Colonic mucosa (tissue), 4 donors: ENCODE results near the gene PRRG4. TPM values are rescaled to one million over a fixed set of nuclear protein-coding genes. Genes with fewer than 3 reads are reported as not detected.
A peak's percentile ranks its signal among the peaks of the same experiment; 100 is the strongest.

Experiments
- DNase-seq: peaks from one replicate; pipeline ENCODE4 v3.0.0-alpha.2; 2020
- H3K27ac ChIP-seq: fragments of 200-600 bp; one replicate; pipeline ENCODE4 v1.8.0; 2021
- H3K27me3 ChIP-seq: fragments of 200-600 bp; one replicate; pipeline ENCODE4 v1.8.0; 2021
- H3K36me3 ChIP-seq: fragments of 200-600 bp; one replicate; pipeline ENCODE4 v1.8.0; 2021
- H3K4me1 ChIP-seq: fragments of 200-600 bp; one replicate; pipeline ENCODE4 v1.8.0; 2021; ENCODE audit warnings: mild to moderate bottlenecking
- H3K4me3 ChIP-seq: fragments of 200-600 bp; one replicate; pipeline ENCODE4 v1.8.0; 2021
- H3K9ac ChIP-seq, 2 donors: one replicate each; pipeline ENCODE4 v1.7.0; 2013; ENCODE audit warnings: control low read depth in 2 of 2, low read depth in 2 of 2, low read length in 2 of 2
- H3K9me3 ChIP-seq: fragments of 200-600 bp; one replicate; pipeline ENCODE4 v1.8.0; 2021
- intact Hi-C: fragments of 100-400 bp; cut with DNase I; formaldehyde crosslinking; loops from one replicate; pipeline ENCODE4 v1.14.1; 2022
- total RNA-seq, 2 donors: library from RNA; stranded (reverse); fragmentation: NEBNext Ultra II Directional in 1 of 2; extraction: Animal tissue kit (Norgen Biotek cat#: 25700) in 1 of 2; gene quantifications; one replicate each; pipeline ENCODE4 v1.2.1, GENCODE V29; 2021
- TF ChIP-seq, protein P1 (sequence below): fragments of 200-600 bp; IDR thresholded peaks from one replicate; pipeline ENCODE4 v1.8.0; 2022; ENCODE audit warnings: antibody characterized with exemption, mild to moderate bottlenecking
- donor health status: healthy.
- donor health status: DM: no; HTN: no; CAD: no.
- donor health status: DM: no; HTN: no; CAD: no.

PRRG4 gene
- total RNA-seq, 2 donors from 2014 or later, result 11.5 to 18.6 TPM

DNA sequence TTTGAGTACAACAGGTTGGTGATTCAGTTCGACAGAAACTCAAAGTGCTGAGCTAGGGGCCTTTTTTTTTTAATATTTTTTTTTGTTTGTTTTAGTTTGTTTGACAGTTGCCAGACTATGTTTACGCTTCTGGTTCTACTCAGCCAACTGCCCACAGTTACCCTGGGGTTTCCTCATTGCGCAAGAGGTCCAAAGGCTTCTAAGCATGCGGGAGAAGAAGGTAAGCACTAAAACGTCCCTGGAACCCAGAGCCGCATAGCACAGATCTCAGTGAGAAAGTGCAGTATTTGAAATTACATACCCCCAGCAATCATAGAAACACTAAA, 649 bp downstream of the PRRG4 start:
- H3K4me3 ChIP-seq, result peak overlapping the region; percentile 68
- TF ChIP-seq, protein P1, sequence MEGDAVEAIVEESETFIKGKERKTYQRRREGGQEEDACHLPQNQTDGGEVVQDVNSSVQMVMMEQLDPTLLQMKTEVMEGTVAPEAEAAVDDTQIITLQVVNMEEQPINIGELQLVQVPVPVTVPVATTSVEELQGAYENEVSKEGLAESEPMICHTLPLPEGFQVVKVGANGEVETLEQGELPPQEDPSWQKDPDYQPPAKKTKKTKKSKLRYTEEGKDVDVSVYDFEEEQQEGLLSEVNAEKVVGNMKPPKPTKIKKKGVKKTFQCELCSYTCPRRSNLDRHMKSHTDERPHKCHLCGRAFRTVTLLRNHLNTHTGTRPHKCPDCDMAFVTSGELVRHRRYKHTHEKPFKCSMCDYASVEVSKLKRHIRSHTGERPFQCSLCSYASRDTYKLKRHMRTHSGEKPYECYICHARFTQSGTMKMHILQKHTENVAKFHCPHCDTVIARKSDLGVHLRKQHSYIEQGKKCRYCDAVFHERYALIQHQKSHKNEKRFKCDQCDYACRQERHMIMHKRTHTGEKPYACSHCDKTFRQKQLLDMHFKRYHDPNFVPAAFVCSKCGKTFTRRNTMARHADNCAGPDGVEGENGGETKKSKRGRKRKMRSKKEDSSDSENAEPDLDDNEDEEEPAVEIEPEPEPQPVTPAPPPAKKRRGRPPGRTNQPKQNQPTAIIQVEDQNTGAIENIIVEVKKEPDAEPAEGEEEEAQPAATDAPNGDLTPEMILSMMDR, result no peak
- no peaks in the 10 kb centered on the region for H3K36me3 ChIP-seq
- peak; percentile 87 for DNase-seq
- no peaks in the 10 kb centered on the region for H3K9me3 ChIP-seq
- intact Hi-C loops, result no loop called here
- H3K9ac ChIP-seq, result peak overlapping the region; percentile 41 to 73
- peak overlapping the region; percentile 83 for H3K27ac ChIP-seq
- no peaks in the 10 kb centered on the region for H3K27me3 ChIP-seq
- H3K4me1 ChIP-seq, result no peaks in the 10 kb centered on the region

DNA sequence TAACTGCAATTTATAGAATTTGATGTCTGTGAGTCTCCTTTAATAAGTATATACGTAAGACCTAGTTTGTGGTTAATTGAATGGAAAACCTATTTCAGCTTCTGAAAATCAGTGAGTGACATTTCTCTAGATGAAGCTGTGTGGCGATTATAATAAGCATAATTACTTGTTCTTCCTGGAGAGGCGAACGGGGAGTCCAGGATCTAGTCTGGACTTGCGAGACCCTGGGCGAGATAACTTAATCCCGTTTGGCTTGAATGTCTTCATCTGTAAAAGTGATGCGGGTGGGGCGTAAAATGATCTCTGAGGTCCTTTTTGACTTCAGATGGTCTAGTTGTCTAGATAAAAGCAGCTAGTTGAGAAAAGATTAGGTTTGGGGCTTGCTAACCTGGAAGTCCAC, 1.1 kb downstream of the PRRG4 start:
- no peak for DNase-seq
- H3K4me3 ChIP-seq, result peak overlapping the region; percentile 68
- no peaks in the 10 kb centered on the region for H3K4me1 ChIP-seq
- intact Hi-C loops, result no loop called here
- no peak overlapping the region for H3K9ac ChIP-seq
- no peaks in the 10 kb centered on the region for H3K9me3 ChIP-seq
- H3K27ac ChIP-seq, result no peak overlapping the region
- no peaks in the 10 kb centered on the region for H3K36me3 ChIP-seq
- H3K27me3 ChIP-seq, result no peaks in the 10 kb centered on the region
- TF ChIP-seq, protein P1, result no peak

DNA sequence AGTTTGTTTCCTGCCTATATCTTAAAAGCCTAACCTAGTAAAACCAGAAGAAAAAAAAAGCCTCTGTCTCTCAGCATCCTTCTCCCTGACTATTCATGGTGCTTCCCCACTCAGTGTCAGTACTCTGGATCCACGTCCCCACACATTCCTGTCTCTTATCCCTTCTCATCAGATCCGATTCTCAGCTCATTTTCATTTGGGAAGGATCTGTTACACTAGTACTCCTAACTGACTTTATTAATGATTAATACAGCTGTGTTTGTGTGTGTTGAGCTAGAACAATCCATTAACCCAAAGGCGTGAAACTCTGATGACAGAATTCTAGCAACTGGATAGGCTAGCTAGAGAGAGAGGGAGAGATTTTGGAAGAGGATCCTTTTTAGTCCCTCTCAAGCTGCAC, 1.5 kb downstream of the PRRG4 start:
- TF ChIP-seq, protein P1, result no peak
- no peak for DNase-seq
- Histone ChIP-seq H3K27ac (no peak overlapping the region), H3K27me3 (no peaks in the 10 kb centered on the region), H3K36me3 (no peaks in the 10 kb centered on the region), H3K4me1 (no peaks in the 10 kb centered on the region), H3K9me3 (no peaks in the 10 kb centered on the region), H3K9ac (no peak overlapping the region), H3K4me3 (no peak overlapping the region)
- intact Hi-C loops, result no loop called here

DNA sequence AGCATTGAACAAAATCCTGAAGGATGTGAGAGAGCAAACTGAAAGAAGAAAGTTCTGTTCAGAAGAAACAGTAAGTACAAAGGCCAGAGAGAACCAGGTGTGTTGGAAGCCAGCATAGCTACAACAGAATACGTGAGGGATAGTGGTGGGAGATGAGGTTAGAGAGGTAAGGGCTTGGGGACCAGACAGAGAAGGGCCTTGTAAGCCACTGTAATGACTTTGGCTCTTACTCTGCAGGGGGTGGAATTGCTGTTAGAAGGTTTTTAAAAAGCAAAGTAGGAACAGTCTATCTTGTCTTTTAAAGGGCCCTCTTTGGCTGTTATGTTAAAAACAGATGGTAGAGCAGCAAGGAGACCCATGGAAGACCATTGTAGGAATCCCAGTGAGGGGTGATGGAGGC, 4.2 kb downstream of the PRRG4 start:
- H3K9ac ChIP-seq, result no peak overlapping the region
- no peak overlapping the region for H3K27ac ChIP-seq
- no peaks in the 10 kb centered on the region for H3K36me3 ChIP-seq
- no peak for DNase-seq
- H3K4me1 ChIP-seq, result no peaks in the 10 kb centered on the region
- no peaks in the 10 kb centered on the region for H3K27me3 ChIP-seq
- no peak overlapping the region for H3K4me3 ChIP-seq
- intact Hi-C loops, result no loop called here
- H3K9me3 ChIP-seq, result no peaks in the 10 kb centered on the region
- TF ChIP-seq, protein P1, result no peak

DNA sequence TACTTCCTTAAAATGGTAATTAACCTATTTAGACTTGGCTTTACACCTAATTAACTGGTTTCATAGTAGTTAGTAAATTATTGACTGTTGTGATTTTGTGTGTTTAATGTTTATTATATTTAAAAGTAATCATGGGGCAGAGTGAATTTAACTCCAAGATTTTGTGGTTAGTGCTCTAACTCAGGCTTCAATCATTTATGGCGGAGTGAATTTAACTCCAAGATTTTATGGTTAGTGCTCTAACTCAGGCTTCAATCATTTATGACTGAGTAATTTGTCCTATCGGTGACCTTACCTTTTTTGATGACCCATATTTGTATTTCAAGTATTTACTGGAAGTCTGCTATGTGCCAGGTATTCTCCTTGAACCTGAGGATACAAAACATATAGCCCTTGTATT, 7.2 kb downstream of the PRRG4 start:
- no peaks in the 10 kb centered on the region for H3K9me3 ChIP-seq
- H3K4me1 ChIP-seq, result no peaks in the 10 kb centered on the region
- no peak overlapping the region for H3K4me3 ChIP-seq
- no peak for DNase-seq
- no peaks in the 10 kb centered on the region for H3K36me3 ChIP-seq
- H3K27ac ChIP-seq, result no peak overlapping the region
- intact Hi-C loops, result no loop called here
- no peak overlapping the region for H3K9ac ChIP-seq
- TF ChIP-seq, protein P1, result no peak
- no peaks in the 10 kb centered on the region for H3K27me3 ChIP-seq
